Heart left ventricle (tissue), 16 donors: Measurements from ENCODE around the gene CD1D. TPM values are rescaled to one million over a fixed set of nuclear protein-coding genes. Genes with fewer than 3 reads are reported as not detected.
"Not testable (repeated sequence)": the region's sequence is repeated elsewhere in the genome, so short reads cannot be mapped to it uniquely, and the experiment has no call there.

Experiments
- ATAC-seq, 4 donors: fragments of 200-7000 bp; cut with Tn5 transposase; one replicate each; pipeline ENCODE4 v1.9.1; 2020 to 2022; ENCODE audit warnings: moderate library complexity in 4 of 4, mild to moderate bottlenecking in 3 of 4, moderate number of reproducible peaks in 1 of 4
- DNase-seq, 5 donors: peaks; one replicate each; pipeline ENCODE4 v3.0.0-alpha.2; 2020
- H3K27ac ChIP-seq, 12 donors: fragments of 200-600 bp; sonication (generic) in 4 of 12; one replicate each; pipeline versions ENCODE4 v1.5.0 to v1.8.0; 2016 to 2022; ENCODE audit warnings: mild to moderate bottlenecking in 2 of 12
- H3K27me3 ChIP-seq, 9 donors: fragments of 200-600 bp; sonication (generic) in 2 of 9; one replicate each; pipeline versions ENCODE4 v1.5.1 to v1.8.0; 2016 to 2022; ENCODE audit warnings: mild to moderate bottlenecking in 3 of 9
- H3K36me3 ChIP-seq, 9 donors: fragments of 200-600 bp; sonication (generic) in 2 of 9; one replicate each; pipeline versions ENCODE4 v1.5.0 to v1.8.0; 2018 to 2022; ENCODE audit warnings: mild to moderate bottlenecking in 2 of 9
- H3K4me1 ChIP-seq, 12 donors: fragments of 200-600 bp; sonication (generic) in 4 of 12; one replicate each; pipeline versions ENCODE4 v1.5.0 to v1.8.0; 2016 to 2022; ENCODE audit warnings: mild to moderate bottlenecking in 3 of 12
- H3K4me3 ChIP-seq, 12 donors: fragments of 200-600 bp; sonication (generic) in 4 of 12; one replicate each; pipeline versions ENCODE4 v1.5.0 to v1.8.0; 2017 to 2022; ENCODE audit warnings: mild to moderate bottlenecking in 9 of 12, moderate library complexity in 4 of 12
- H3K9me3 ChIP-seq, 12 donors: fragments of 200-600 bp; sonication (generic) in 4 of 12; one replicate each; pipeline versions ENCODE4 v1.5.0 to v1.8.0; 2016 to 2022; ENCODE audit warnings: mild to moderate bottlenecking in 1 of 12
- CTCF ChIP-seq, 12 donors: fragments of 200-600 bp; sonication (generic) in 4 of 12; IDR thresholded peaks; one replicate each; pipeline versions ENCODE4 v1.5.0 to v1.8.0; 2018 to 2022; ENCODE audit warnings: antibody characterized with exemption in 12 of 12, mild to moderate bottlenecking in 5 of 12
- POLR2A ChIP-seq, 2 donors: fragments of 450-650 bp; IDR thresholded peaks; one replicate each; pipeline ENCODE4 v1.6.1; 2017; ENCODE audit warnings: antibody characterized with exemption in 2 of 2, mild to moderate bottlenecking in 2 of 2, moderate library complexity in 2 of 2
- WGBS, 4 donors: extraction: QIAGEN DNeasy Blood & Tissue Kit in 2 of 4; methylation state at CpG; one replicate each; pipeline versions ENCODE4 v1.1.5 to v1.1.7; 2013 to 2018; 5-methylcytosine and 5-hydroxymethylcytosine counted together
- intact Hi-C, 10 donors: fragments of 100-400 bp; cut with DNase I; formaldehyde crosslinking; loops; one replicate each; pipeline versions ENCODE4 v1.11.1 to v1.14.2; 2022
- polyA plus RNA-seq, 2 donors: library from polyadenylated mRNA; stranded (reverse); fragments of 200-250 nt; gene quantifications; one replicate each; pipeline ENCODE4 v1.2.3, GENCODE V29; 2013
- total RNA-seq, 9 donors: library from RNA; depleted of rRNA in 2 of 9; stranded (reverse); fragments of >200 nt in 2 of 9; fragmentation: NEBNext Ultra II Directional in 3 of 9; extraction: Animal tissue kit (Norgen Biotek cat#: 25700) in 3 of 9; gene quantifications; one replicate each; pipeline versions ENCODE4 v1.1.0 to v1.2.4, GENCODE V29; 2016 to 2023
- donor health status: ischemic (EF 13 %, LVEDD 7.1; RV severe dilation, severe dysfunction).
- donor health status: healthy with polysubstance abuse.
- donor health status: DM: no; HTN: yes; CAD: no.
- donor health status: DM: no; HTN: no; CAD: no.
- donor health status: ischemic (EF 25% LVEDD 6.9; RV normal size, moderate dysfunction).
- donor health status: ischemic (EF 25% LVEDD 5.7; RV mildly dilated, moderate dysfunction).
- donor health status: healthy.
- donor health status: DM: yes; HTN: yes; CAD: no.
- donor health status: ischemic (EF 35%, LVEDD 5.7; RV mildly dilated, moderate dysfunction).
- donor health status: nonischemic (EF 11% LVEDD 7.7; RV severe dilation, severe dysfunction).
- donor health status: DM: yes; HTN: yes; CAD: no.
- donor health status: PGD.
- donor health status: ischemic (EF 29% LVEDD 5.4; RV normal size, mild dysfunction).
- donor health status: nonischemic (EF 23%, LVEDD 6.1; RV moderate dilation, normal function).

The CD1D gene
- total and polyA plus RNA-seq, 11 donors = 0.38 to 5.3 (median 2.0) TPM

- no peak for TF ChIP-seq CTCF (IDR thresholded peaks at IDR 0.05)
- no peak for TF ChIP-seq POLR2A (IDR thresholded peaks at IDR 0.05)
- no peak overlapping the region for H3K4me3 ChIP-seq
- H3K9me3 ChIP-seq = peaks cover 0 to 2% (median 0%) of the 10 kb centered on the region in 12 donors
- H3K27ac ChIP-seq = no peak overlapping the region
- ATAC-seq (no peak), DNase-seq (no peak)
- intact Hi-C loops = loop anchor here in 6 of 10 donors (5.0 to 10.0 kb wide), 5 partner anchors 286 to 866 kb away; partner anchors contain the start of gene AIM2 (in 2 of the 6)
- WGBS, 4 donors = 71 to 83% (median 74%) methylated on average over 1 of the region's 1 CpG
- peaks cover 0 to 8% (median 0%) of the 10 kb centered on the region in 12 donors for H3K4me1 ChIP-seq
- peaks cover 0 to 32% (median 0%) of the 10 kb centered on the region in 9 donors for H3K27me3 ChIP-seq
- no peaks in the 10 kb centered on the region for H3K36me3 ChIP-seq
Observed at GRCh38 chr1:158208586-158209116, 28.0 kb downstream of the CD1D start.

GRCh38 chr1:158212320-158212719, 31.6 kb downstream of the CD1D start:
- no peaks in the 10 kb centered on the region for H3K4me1 ChIP-seq
- H3K27me3 ChIP-seq = peaks cover 0 to 32% (median 0%) of the 10 kb centered on the region in 9 donors
- peaks cover 0 to 2% (median 0%) of the 10 kb centered on the region in 12 donors for H3K9me3 ChIP-seq
- H3K27ac ChIP-seq = no peak overlapping the region
- intact Hi-C loops = no loop called here
- ATAC-seq (no peak), DNase-seq (no peak)
- TF ChIP-seq POLR2A (IDR thresholded peaks at IDR 0.05) = no peak
- no peak for TF ChIP-seq CTCF (IDR thresholded peaks at IDR 0.05)
- H3K4me3 ChIP-seq = no peak overlapping the region
- WGBS, 4 donors = 60 to 75% (median 74%) methylated on average over 6 to 10 of the region's 10 CpGs
- H3K36me3 ChIP-seq = no peaks in the 10 kb centered on the region

- peaks cover 0 to 12% (median 0%) of the 10 kb centered on the region in 12 donors for H3K9me3 ChIP-seq
- ATAC-seq, H3K4me3 ChIP-seq, H3K27ac ChIP-seq, DNase-seq, H3K4me1 ChIP-seq, H3K36me3 ChIP-seq, H3K27me3 ChIP-seq, intact Hi-C loops: not testable (repeated sequence)
Observed at GRCh38 chr1:158223445-158223844, 42.8 kb downstream of the CD1D start.

- no peak for DNase-seq
- no peak for TF ChIP-seq CTCF (IDR thresholded peaks at IDR 0.05)
- TF ChIP-seq POLR2A (IDR thresholded peaks at IDR 0.05) = no peak
- Histone ChIP-seq H3K9me3 (peaks cover 0 to 14% (median 0%) of the 10 kb centered on the region in 12 donors), H3K27me3 (peaks cover 0 to 21% (median 4%) of the 10 kb centered on the region in 9 donors), H3K4me1 (no peaks in the 10 kb centered on the region), H3K36me3 (no peaks in the 10 kb centered on the region), H3K4me3 (no peak overlapping the region), H3K27ac (no peak overlapping the region)
- WGBS, 4 donors = 62 to 97% (median 81%) methylated on average over 2 of the region's 2 CpGs
- ATAC-seq = no peak
- intact Hi-C loops = no loop called here
Observed at GRCh38 chr1:158227904-158228623, 47.4 kb downstream of the CD1D start.

Other genes starting within 250 kb of the CD1D start
- gene KIRREL1, start 187.2 kb upstream of the CD1D start, total RNA-seq = 10 to 100 TPM in 4 of 9 donors, 1 to 10 TPM in 5; 6.1 to 22.7 (median 8.2) TPM
- 1 to 10 TPM; 3.2 to 8.4 TPM for gene KIRREL1, start 187.2 kb upstream of the CD1D start, polyA plus RNA-seq
- under 1 TPM in 1 of 9 donors, not detected in 8; 0.15 TPM for gene CD1A, start 73.5 kb downstream of the CD1D start, total RNA-seq
- gene CD1A, start 73.5 kb downstream of the CD1D start, polyA plus RNA-seq = not detected
- gene CD1C, start 109.0 kb downstream of the CD1D start, total RNA-seq = 1 to 10 TPM in 2 of 9 donors, under 1 TPM in 4, not detected in 3; 0.30 to 1.6 (median 0.49) TPM
- under 1 TPM in 1 of 2 donors, not detected in 1; 0.28 TPM for gene CD1C, start 109.0 kb downstream of the CD1D start, polyA plus RNA-seq
- under 1 TPM in 1 of 9 donors, not detected in 8; 0.29 TPM for gene CD1B, start 150.6 kb downstream of the CD1D start, total RNA-seq
- gene CD1B, start 150.6 kb downstream of the CD1D start, polyA plus RNA-seq = not detected
- under 1 TPM in 4 of 9 donors, not detected in 5; 0.25 to 0.59 (median 0.37) TPM for gene CD1E, start 173.0 kb downstream of the CD1D start, total RNA-seq
- under 1 TPM in 1 of 2 donors, not detected in 1; 0.33 TPM for gene CD1E, start 173.0 kb downstream of the CD1D start, polyA plus RNA-seq
- gene OR10T2, start 218.6 kb downstream of the CD1D start, total RNA-seq = not detected
- not detected for gene OR10T2, start 218.6 kb downstream of the CD1D start, polyA plus RNA-seq
- not detected for gene OR10K2, start 245.3 kb downstream of the CD1D start, total RNA-seq
- gene OR10K2, start 245.3 kb downstream of the CD1D start, polyA plus RNA-seq = not detected